NCI-H146 (cell line): ENCODE measurements around the gene GYS1.

Experiments used
- DNase-seq: peaks from one replicate; lab custom pipeline; 2025; lab: John Stamatoyannopoulos, UW

The GYS1 gene

DNA sequence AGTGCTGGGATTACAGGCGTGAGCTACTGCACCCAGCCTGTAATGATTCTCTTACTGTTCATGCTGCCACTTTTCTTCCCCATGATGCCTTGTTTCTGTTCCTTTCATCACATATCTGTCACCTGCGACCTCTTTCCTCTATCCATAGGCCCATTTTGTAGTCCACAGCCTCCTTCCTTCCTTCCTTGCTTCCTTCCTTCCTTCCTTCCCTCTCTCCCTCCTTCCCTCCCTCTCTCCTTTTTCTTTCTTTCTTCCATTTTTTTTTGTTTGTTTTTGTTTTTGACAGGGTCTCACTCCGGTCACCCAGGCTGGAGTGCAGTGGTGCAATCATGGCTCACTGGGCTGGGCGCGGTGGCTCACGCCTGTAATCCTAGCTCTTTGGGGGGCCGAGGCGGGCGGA lies 4.2 kb downstream of the GYS1 start:
- DNase-seq, result no peak

DNA sequence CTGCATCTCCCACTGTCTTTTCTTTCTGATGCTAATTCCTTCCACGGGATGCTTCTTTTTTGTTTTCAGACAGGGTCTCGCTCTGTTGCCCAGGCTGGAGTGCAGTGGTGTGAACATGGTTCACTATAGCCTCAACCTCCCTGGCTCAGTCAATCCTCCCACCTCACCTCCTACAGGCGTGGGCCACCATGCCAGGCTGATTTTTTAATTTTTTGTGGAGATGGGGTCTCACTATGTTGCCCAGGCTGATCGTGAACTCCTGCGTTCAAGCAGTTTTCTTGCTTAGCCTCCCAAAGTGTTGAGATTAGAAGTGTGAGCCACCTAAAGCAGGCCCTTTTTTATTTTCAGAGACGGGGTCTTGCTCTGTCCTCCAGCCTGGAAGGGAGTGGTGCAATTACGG lies 4.8 kb downstream of the GYS1 start:
- DNase-seq, result no peak

DNA sequence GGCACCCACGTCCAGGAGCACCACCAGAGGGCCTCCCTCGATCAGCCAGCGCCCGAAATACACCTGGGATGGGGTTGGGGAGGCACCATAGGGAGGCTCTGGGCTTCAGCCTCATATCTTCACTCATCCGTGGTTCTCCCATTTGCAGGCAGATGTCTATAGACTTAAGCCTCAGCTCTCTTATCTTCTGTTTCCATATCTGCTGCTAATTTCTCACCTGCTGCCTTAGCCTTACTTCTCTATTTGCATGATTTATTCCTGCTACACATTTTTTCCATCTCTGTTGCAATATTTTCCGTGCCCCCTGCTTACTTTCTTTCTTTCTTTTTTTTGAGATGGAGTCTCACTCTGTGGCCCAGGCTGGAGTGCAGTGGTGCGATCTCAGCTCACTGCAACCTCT lies 5.8 kb downstream of the GYS1 start:
- no peak for DNase-seq

DNA sequence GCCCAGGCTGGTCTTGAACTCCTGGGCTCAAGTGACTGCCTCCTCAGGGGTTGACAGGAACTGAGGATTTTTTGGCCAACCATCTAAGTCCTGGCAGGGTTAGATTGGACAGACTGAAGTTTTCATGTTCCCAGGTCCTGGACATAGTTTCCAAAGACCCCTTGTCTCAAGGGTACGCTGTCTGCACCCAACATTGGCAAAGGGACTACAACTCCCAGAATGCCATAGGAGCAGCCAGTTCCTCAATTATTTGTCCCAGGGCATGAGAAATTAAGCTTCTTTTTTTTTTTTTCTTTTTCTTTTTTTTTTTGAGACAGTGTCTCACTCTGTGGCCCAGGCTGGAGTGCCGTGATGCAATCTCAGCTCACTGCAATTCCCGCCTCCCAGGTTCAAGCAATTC lies 6.9 kb downstream of the GYS1 start:
- no peak for DNase-seq

DNA sequence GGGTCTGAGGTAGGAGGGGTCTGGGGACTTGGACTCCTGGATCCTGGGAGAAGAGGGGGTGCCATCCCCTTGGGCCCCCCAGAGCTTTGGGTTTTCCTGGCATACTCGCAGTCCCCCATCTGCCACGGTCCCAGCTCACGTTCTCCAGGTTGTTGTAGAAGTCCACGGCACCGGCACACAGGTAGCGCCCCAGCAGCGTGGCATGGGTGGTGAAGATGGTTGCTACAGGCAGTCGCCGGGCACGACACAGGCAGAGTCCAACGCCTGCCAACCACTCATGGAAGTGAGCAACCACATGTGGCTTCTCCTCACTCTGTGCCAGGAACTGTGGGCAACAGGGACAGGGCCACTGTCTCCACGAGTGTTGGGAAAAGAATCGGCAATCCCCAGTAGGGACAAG lies 7.4 kb downstream of the GYS1 start:
- no peak for DNase-seq

DNA sequence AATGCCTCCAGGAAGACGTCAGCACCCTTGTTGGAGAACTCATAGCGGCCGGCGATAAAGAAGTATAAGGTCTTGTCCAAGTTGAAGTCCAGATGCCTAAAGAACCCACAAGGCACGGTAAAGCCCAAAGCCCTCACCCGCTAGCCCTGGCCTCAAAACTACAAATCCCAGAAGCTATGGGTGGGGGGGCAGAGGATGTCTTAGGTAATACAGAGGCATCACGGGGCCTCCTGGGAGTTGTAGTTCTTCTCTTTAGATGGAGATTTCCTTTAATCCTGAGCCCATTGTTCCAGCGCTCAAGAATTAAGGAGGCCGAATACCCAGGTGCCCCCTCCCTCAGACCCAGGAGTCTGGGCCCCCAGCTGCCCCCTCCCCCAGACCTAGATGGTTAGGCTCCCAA lies 10.8 kb downstream of the GYS1 start:
- no peak for DNase-seq

DNA sequence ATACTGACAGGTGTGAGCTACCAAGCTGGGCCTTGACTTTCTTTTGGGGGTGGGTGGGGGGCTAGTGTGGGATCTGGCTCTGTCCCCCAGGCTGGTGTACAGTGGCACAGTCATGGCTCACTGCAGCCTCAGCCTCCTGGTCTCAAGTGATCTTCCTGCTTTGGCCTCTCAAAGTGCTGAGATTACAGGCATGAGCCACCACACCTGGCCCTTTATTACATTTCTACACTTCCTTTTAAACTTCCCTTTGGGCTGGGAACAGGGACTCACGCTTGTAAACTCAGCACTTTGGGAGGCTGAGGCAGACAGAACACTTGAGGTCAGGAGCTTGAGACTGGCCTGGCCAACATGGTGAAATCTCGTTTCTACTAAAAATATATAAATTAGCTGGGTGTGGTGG lies 16.0 kb downstream of the GYS1 start:
- DNase-seq, result no peak

DNA sequence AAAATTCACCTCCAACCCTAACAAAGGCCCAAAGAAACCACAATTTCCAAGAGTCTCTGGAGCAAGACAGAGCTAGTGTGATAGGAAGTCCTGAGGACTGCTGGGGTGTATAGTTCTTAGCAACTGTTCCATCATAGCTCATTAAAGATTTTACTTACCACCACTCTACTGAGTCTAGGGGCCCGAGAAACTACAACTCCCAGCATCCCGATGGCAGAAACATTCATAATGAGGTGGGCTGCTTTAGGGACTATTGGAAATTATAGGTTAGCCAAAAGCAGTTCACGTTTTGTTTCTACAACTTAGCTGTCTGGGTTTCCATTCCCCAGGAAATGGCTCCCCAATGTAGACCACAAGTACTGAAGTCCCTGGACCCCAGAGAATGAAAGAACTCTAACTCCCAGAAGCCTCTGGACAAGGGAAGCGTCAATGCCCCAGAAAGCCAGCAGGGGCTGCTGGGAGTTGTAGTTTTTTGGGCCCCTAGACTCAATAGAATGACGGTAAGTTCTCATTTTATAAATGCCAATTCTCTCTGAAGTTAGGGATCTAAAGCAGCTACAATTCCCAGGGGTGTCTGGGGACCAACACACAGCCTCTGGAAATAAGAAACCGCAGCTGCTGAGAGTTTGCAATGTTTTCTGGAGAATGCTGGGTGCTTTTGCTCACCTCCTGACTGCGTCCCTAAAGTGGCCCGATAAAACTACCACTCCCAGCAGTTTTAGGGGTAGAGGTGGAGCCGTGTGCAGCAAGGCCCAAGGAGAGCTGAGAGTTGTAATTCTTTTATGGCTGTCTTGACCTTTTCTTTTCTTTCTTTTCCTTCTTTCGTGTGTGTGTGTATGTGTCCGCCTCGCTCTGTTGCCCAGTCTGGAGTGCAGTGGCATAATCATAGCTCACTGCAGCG lies 16.9 kb downstream of the GYS1 start:
- DNase-seq, result no peak

DNA sequence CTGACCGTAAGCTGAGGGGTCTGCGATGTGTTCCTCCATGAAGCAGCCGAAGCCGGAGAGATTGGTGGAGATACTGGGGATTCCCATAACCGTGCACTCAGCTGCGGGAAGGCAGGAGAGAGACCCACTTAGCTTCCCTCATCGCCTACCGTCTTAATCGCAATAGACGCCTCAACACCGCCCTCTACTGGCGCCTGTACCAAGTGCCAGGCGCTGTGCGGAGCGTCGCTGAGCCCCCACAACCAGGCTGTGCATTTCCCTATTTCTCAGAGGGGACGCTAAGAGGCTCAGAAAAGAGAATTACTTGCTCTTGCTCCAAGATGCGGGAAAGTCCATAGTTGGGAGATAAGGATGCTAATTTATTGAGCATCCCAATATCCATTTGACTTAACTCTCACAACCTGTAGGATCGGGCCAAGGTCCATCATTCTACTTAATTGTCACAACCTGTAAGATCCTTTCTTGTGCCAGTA lies 22.1 kb downstream of the GYS1 start:
- peak; percentile 48 for DNase-seq

DNA sequence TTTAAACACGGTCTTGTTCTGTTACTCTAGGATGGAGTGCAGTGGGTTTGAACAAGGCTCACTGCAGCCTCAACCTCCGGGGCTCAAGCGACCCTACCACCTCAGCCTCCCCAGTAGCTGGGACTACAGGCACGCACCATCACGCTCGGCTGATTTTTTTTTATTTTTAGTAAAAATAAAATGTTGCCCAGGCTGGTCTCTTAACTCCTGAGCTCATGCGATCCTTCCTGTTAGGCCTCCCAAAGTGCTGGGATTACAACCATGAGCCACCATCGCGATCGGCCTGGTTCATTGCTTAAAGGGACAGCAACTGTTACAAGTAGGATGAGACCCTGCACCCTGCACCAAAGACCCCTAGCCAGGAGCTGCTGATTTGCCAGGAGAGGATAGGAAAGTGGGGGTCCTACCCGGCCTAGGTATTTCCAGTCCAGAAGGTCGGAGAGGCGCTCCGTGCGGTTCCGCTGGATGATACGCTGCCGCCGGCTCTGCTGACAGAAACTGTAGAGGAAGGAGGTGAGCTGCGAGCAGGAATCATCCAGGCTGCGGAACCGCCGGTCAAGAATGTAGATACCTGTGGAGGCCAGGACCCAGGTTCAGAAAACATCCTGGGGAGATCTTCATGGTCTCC lies 22.9 kb downstream of the GYS1 start:
- no peak for DNase-seq

DNA sequence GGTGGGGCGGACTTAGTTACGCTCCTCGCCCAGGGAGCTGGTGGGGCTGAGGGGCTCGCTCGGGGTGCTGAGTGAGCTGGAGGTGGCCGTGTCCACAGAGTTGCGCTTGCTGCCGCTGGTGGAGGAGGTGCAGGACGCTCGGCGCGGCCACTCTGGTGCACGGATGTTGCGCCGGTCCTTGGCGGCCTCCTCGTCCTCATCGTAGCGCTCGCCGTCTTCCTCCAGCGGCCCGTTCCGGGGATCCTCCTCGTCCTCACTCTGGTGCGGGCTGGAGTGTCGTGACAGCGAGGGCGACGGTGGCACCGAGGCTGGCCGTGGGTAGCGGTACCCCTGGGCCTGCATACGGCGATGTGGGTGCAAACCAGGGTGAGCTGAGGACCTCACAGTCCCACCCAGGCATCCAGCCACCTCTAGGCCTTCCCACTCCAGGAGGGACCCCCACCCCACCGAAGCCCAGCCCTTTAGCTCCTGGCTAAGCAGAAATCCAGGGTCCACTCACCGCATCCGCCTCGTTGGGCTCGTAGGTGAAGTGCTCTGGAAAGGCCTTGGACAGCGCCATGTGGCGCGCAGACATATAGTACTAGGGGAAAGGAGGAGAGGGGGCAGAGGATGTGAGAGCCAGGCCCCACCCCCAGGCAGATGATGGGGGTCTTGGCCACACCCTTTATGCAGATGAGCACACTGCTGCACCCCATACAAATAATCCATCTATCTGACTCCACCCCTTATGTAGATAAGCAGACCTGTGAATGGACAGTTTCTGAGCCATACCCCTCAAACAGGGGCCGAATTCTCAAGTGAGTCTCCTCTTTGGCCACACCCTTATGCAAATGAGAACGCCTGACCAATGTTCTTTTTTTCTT lies 23.6 kb downstream of the GYS1 start:
- no peak for DNase-seq

DNA sequence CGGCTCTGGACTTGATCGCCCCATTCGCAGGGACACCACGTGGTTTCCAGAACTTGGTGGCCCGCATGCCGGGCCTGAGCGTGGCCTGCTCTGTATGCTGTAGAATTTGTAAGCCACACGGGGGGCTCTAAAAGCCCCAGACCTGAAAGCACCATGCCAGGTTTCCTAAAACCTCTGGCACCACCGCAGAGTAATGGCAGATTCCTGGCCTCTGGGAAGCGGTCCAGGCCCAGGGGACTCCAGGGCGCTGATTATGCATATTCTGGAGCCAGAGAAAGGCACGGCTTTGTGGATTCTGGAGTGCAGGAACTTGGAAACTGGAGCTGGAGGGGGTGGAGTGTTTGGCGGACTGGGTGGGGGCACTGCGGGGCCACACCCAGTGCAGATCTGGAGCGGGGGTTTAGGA lies 24.3 kb downstream of the GYS1 start:
- no peak for DNase-seq

DNA sequence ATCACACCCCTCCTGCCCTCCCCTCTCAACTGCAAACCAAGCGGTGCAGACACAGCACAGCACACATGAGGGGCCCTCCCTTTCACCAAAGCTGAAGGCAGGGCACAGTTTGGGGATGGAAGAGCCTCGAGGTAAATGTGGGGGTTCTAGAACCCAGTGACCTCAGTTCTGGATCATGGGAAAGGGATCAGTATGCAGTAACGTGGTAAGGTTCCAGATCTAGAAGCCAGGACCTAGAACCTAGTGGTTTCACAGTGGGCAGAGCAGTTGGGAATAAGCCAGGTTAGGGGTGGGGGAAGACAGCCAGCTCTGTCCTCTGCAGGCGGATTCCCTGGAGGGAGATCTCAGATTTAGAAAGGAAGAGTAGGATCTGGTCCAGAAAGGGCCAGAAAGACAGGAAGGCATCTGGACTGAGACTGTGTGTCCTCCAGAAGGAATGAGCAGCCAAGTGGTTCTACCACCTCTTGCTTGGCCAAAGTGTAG lies 24.9 kb downstream of the GYS1 start:
- DNase-seq, result no peak

DNA sequence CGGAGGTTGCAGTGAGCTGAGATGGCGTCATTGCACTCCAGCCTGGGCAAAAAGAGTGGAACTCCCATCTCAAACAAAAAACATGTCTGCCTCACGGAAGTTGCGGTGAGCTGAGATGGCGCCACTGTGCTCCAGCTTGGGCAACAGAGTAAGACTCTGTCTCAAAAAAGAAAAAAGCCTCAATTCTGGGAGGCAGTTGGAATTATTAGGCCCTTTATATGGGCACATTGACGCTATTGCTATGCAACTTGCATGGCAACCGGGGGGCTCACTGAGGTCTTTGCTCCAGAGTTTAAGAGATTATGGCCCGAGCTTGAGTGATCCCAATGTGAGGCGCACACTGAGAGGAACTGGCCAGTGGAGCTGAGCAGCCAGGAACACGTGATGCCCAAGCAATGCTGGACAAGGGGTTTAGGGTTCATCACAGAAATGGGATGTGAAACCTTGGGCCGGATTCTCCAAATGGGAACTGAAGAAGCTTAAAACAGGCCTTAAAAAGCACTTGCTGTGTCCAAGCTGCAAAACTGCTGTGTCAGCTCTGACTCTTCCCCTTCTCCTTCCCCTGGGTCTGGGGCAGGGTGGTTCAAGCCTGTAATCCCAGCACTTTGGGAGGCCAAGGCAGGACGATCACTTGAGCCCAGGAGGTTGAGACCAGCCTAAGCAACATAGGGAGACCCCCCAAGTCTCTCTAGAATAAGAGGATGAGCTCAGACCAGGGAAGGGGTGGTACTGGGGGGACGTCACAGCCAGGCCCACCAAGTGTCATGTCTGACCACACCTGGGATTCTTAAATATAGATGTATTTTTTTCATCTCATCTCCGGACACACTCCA lies 25.5 kb downstream of the GYS1 start:
- no peak for DNase-seq

DNA sequence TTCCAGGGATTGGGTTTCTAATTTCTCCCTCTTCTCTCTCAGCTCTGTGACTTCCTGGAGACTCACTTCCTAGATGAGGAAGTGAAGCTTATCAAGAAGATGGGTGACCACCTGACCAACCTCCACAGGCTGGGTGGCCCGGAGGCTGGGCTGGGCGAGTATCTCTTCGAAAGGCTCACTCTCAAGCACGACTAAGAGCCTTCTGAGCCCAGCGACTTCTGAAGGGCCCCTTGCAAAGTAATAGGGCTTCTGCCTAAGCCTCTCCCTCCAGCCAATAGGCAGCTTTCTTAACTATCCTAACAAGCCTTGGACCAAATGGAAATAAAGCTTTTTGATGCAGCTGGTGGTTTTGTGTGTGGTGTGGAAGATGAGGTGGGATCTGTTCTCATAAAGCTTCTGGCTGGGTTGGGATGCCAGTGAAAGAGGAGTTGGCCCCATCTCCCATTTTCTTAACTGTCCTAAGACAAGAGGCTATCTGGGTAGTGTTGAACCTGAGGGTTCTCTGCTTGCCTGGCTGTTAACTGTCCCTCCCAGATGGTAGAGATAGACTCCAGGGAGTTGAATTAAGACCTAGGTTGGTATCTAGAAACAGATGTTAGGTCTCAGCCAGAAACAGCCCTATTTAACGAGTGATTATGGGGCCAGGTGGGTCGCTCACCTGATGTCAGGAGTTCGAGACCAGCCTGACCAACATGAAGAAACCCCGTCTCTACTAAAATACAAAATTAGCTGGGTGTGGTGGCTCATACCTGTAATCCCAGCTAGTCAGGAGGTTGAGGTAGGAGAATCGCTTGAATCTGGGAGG lies 26.4 kb downstream of the GYS1 start:
- no peak for DNase-seq

DNA sequence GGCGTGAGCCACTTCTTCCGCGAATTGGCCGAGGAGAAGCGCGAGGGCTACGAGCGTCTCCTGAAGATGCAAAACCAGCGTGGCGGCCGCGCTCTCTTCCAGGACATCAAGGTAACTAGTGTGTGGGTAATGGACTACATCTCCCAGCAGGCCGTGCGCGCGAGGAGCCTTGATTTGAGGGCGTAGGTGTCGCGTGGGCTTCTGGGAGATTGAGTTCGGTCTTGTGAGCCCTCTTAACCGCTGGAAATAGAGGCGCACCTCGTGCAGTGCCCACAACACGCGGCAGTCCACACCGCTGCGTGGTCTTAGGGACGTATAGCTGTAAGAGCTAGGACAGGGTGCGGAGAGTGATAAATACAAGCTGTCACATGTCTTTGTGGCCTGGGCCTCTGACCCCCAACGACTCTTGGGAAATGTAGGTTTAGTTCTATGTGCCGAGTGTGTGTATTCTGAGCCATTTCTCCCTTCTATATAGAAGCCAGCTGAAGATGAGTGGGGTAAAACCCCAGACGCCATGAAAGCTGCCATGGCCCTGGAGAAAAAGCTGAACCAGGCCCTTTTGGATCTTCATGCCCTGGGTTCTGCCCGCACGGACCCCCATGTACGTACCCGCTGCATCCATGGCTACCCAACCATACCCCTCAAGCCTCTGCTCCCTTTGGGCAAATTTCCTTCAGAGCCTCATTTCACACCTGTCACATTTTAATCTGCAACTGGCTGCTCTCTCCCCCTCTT lies 27.1 kb downstream of the GYS1 start:
- DNase-seq, result peak; percentile 92

DNA sequence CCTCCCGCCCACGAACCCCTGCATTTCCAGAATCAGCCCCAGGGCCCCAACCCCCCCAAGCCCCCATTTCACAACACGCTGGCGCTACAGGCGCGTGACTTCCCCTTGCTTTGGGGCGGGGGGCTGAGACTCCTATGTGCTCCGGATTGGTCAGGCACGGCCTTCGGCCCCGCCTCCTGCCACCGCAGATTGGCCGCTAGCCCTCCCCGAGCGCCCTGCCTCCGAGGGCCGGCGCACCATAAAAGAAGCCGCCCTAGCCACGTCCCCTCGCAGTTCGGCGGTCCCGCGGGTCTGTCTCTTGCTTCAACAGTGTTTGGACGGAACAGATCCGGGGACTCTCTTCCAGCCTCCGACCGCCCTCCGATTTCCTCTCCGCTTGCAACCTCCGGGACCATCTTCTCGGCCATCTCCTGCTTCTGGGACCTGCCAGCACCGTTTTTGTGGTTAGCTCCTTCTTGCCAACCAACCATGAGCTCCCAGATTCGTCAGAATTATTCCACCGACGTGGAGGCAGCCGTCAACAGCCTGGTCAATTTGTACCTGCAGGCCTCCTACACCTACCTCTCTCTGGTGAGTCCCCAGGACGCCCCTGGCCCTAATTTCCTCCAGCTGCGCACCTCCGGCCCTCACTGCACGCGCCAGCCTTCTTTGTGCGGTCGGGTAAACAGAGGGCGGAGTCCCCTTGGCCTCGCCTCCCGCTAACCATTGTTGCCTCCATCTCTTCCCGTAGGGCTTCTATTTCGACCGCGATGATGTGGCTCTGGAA lies 27.9 kb downstream of the GYS1 start, which contains the start of gene FTL:
Gene FTL (plus strand): TSS at position 270 of the 766 bp plus-strand sequence. CDS start 199 bp downstream, at position 469.
- DNase-seq, result peak; percentile 96

DNA sequence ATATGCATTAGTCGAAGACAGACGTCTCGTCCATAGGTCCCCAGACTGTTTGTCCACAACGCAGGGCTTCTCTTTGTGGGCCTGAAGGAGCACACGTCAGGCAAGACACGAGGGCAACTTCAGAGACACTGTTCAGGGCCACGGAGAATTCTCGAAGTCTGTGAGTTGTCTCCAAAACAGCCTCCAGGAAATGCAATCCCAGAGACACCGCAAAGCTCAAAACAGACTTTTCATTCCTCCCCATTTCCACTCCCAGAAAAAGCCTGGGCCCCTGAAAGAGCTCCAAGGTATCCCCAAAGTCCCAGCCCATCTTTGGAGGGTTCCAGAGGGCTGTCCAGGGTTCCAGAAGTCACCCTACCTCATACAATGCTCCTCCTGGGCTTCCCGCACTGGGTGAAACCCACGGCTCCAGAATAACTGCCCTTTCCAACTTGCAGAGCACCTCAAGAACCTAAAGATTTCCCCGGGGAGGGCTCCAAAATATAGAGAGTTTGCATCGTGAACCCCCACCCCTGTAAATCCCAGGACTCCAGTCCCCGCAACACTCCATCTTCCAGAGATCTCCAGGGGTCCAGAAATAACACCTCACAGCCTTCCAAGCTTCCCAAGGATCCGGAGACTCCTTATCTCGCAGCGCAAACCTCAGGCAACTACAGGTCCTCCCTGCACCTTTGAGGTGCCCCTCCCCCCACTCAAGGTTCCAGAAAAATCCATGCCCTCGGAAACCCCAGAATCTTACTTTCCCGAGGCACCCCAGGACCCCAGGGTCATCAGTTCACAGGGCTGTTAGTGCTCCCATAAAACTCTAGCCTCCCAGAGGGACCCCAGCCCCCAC lies 28.7 kb downstream of the GYS1 start:
- no peak for DNase-seq
